ENCODE measurements around the gene AGAP1. TPM values are rescaled to one million over a fixed set of nuclear protein-coding genes. Genes with fewer than 3 reads are reported as not detected.

Gene AGAP1
- total RNA-seq, 4 donors from 2014 or later: 33.7 to 39.9 (median 35.6) TPM

- 80 to 84% methylated on average over 4 of the region's 4 CpGs for WGBS, 2 donors
- Histone ChIP-seq H3K4me3 (no peak overlapping the region), H3K36me3 (peaks cover 0 to 40% (median 0%) of the 10 kb centered on the region in 3 donors), H3K4me1 (no peaks in the 10 kb centered on the region), H3K9me3 (peaks cover 0 to 4% (median 0%) of the 10 kb centered on the region in 4 donors), H3K27ac (no peak overlapping the region), H3K27me3 (no peaks in the 10 kb centered on the region)
- TF ChIP-seq POLR2A (IDR thresholded peaks at IDR 0.05) (no peak), EP300 (IDR thresholded peaks at IDR 0.05) (no peak), CTCF (IDR thresholded peaks at IDR 0.05) (no peak)
- DNase-seq (ENCODE audit: low spot score in 2 of 2): no peak
Observed at GRCh38 chr2:235898766-235899165, 404.9 kb downstream of the AGAP1 start.

- Histone ChIP-seq H3K27ac (no peak overlapping the region), H3K4me3 (no peak overlapping the region), H3K27me3 (no peaks in the 10 kb centered on the region), H3K36me3 (peaks cover 0 to 21% (median 0%) of the 10 kb centered on the region in 3 donors), H3K4me1 (no peaks in the 10 kb centered on the region), H3K9me3 (no peaks in the 10 kb centered on the region)
- DNase-seq (ENCODE audit: low spot score in 2 of 2): no peak
- TF ChIP-seq CTCF (IDR thresholded peaks at IDR 0.05) (no peak), POLR2A (IDR thresholded peaks at IDR 0.05) (no peak), EP300 (IDR thresholded peaks at IDR 0.05) (no peak)
- 79 to 89% methylated on average over 1 of the region's 1 CpG for WGBS, 2 donors
Observed at GRCh38 chr2:235900631-235901030, 406.8 kb downstream of the AGAP1 start.

- no peaks in the 10 kb centered on the region for H3K9me3 ChIP-seq
- TF ChIP-seq POLR2A (IDR thresholded peaks at IDR 0.05): no peak
- TF ChIP-seq EP300 (IDR thresholded peaks at IDR 0.05): no peak
- TF ChIP-seq CTCF (IDR thresholded peaks at IDR 0.05): no peak
- no peaks in the 10 kb centered on the region for H3K4me1 ChIP-seq
- H3K27me3 ChIP-seq: no peaks in the 10 kb centered on the region
- DNase-seq (ENCODE audit: low spot score in 2 of 2): no peak
- H3K27ac ChIP-seq: no peak overlapping the region
- 71 to 76% methylated on average over 1 of the region's 1 CpG for WGBS, 2 donors
- peaks cover 0 to 15% (median 0%) of the 10 kb centered on the region in 3 donors for H3K36me3 ChIP-seq
- no peak overlapping the region for H3K4me3 ChIP-seq
Observed at GRCh38 chr2:235901243-235901642, 407.4 kb downstream of the AGAP1 start.

GRCh38 chr2:235903782-235904584 is 410.1 kb downstream of the AGAP1 start:
- Histone ChIP-seq H3K36me3 (peaks cover 0 to 13% (median 0%) of the 10 kb centered on the region in 3 donors), H3K27me3 (no peaks in the 10 kb centered on the region), H3K9me3 (no peaks in the 10 kb centered on the region), H3K27ac (no peak overlapping the region), H3K4me1 (no peaks in the 10 kb centered on the region), H3K4me3 (no peak overlapping the region)
- 79 to 83% methylated on average over 20 to 21 of the region's 21 CpGs for WGBS, 2 donors
- no peak for DNase-seq (ENCODE audit: low spot score in 2 of 2)
- TF ChIP-seq CTCF (IDR thresholded peaks at IDR 0.05) (no peak), POLR2A (IDR thresholded peaks at IDR 0.05) (no peak), EP300 (IDR thresholded peaks at IDR 0.05) (no peak)

- no peak for DNase-seq (ENCODE audit: low spot score in 2 of 2)
- no peak overlapping the region for H3K27ac ChIP-seq
- H3K9me3 ChIP-seq: no peaks in the 10 kb centered on the region
- peaks cover 0 to 19% (median 0%) of the 10 kb centered on the region in 3 donors for H3K36me3 ChIP-seq
- 59 to 61% methylated on average over 6 of the region's 6 CpGs for WGBS, 2 donors
- no peaks in the 10 kb centered on the region for H3K27me3 ChIP-seq
- no peak for TF ChIP-seq POLR2A (IDR thresholded peaks at IDR 0.05)
- TF ChIP-seq EP300 (IDR thresholded peaks at IDR 0.05): no peak
- TF ChIP-seq CTCF (IDR thresholded peaks at IDR 0.05): no peak
- no peak overlapping the region for H3K4me3 ChIP-seq
- H3K4me1 ChIP-seq: no peaks in the 10 kb centered on the region
Observed at GRCh38 chr2:235904585-235904931, 410.7 kb downstream of the AGAP1 start.
